IPS DF 6.9 (cell line): ENCODE measurements around the gene SPRR2G.
"Not testable (repeated sequence)": the region's sequence is repeated elsewhere in the genome, so short reads cannot be mapped to it uniquely, and the experiment has no call there.

Experiments used
- DNase-seq: peaks from one replicate; pipeline ENCODE4 v3.0.0-alpha.2; 2013; ENCODE audit warnings: low read depth, low spot score
- H3K27ac ChIP-seq: one replicate; pipeline ENCODE4 v1.5.1; 2013; ENCODE audit warnings: low read length, control low read depth
- H3K27me3 ChIP-seq: 2 replicates; pipeline ENCODE4 v1.6.1; 2013; ENCODE audit warnings: mild to moderate bottlenecking, low read length; ENCODE audit not compliant: control insufficient read depth, insufficient read depth
- H3K36me3 ChIP-seq: 2 replicates; pipeline ENCODE4 v1.6.1; 2013; ENCODE audit warnings: low read length; ENCODE audit not compliant: control insufficient read depth, insufficient read depth
- H3K4me1 ChIP-seq: 2 replicates; pipeline ENCODE4 v1.6.1; 2013; ENCODE audit warnings: low read length; ENCODE audit not compliant: control insufficient read depth, insufficient read depth
- H3K4me3 ChIP-seq: 2 replicates; pipeline ENCODE4 v1.5.1; 2013; ENCODE audit warnings: mild to moderate bottlenecking, low read length
- H3K9me3 ChIP-seq: 2 replicates; pipeline ENCODE4 v1.6.1; 2013; ENCODE audit warnings: low read length, inconsistent platforms; ENCODE audit not compliant: control insufficient read depth, insufficient read depth
- WGBS: extraction: QIAGEN DNeasy Blood & Tissue Kit; methylation state at CpG from one replicate; pipeline ENCODE4 v1.1.7; 2013; ENCODE audit warnings: mixed read lengths, missing lambda C conversion rate; ENCODE audit not compliant: insufficient read length, insufficient coverage; 5-methylcytosine and 5-hydroxymethylcytosine counted together

Gene SPRR2G

GRCh38 chr1:153152481-153152880, 1.8 kb upstream of the SPRR2G start:
- H3K27me3 ChIP-seq, result no peaks in the 10 kb centered on the region
- no peak for DNase-seq
- H3K4me1 ChIP-seq, result no peaks in the 10 kb centered on the region
- no peaks in the 10 kb centered on the region for H3K36me3 ChIP-seq
- WGBS, result no CpG with 5 or more reads among the region's 3 CpGs
- H3K9me3 ChIP-seq, result no peaks in the 10 kb centered on the region
- H3K4me3 ChIP-seq, result no peak overlapping the region
- no peak overlapping the region for H3K27ac ChIP-seq

DNA sequence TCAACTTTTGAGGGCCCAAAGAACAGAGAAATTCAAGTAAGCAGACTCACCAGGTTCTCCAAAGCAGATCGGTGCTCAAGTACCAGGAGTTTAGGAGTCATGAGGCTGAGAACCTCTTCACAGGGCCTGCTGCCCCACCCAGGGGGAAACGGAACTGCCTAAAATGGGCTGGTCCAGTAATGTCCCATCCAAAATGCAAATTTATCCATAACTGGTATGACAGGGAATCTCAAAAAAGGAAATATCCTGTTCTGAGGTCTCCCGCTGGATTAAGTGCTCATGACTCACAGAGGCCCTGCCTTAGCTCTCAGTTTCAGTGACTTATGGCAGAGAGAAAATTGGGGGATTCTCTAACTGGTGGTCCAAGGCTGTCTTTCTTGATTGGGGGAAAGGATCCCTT, 9.3 kb downstream of the SPRR2G start:
- WGBS, result no CpG with 5 or more reads among the region's 3 CpGs
- Histone ChIP-seq H3K27ac (no peak overlapping the region), H3K36me3 (no peaks in the 10 kb centered on the region), H3K4me3 (no peak overlapping the region), H3K4me1 (no peaks in the 10 kb centered on the region), H3K27me3 (no peaks in the 10 kb centered on the region), H3K9me3 (no peaks in the 10 kb centered on the region)
- DNase-seq, result no peak

DNA sequence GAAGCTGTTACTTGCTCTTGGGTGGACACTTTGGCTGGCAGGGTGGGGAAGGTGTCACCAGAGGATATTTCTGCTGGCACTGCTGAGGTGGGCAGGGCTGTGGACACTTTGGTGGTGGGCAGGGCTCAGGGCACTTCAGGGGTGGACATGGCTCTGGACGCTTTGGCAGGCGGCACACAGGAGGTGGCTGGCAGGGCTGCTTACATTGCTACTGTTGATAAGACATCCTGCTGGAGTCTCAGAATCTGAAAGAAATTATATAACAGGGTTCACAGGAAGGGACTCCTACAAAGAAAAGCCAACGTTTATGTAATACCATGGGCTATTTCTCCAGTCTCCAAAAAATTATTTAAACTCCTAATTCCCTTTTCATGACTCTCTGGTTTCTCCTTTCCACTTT, 10.2 kb downstream of the SPRR2G start:
- Histone ChIP-seq H3K27ac (no peak overlapping the region), H3K9me3 (no peaks in the 10 kb centered on the region), H3K4me1 (no peaks in the 10 kb centered on the region), H3K36me3 (no peaks in the 10 kb centered on the region), H3K27me3 (no peaks in the 10 kb centered on the region), H3K4me3 (no peak overlapping the region)
- no peak for DNase-seq
- WGBS, result no CpG with 5 or more reads among the region's 3 CpGs

DNA sequence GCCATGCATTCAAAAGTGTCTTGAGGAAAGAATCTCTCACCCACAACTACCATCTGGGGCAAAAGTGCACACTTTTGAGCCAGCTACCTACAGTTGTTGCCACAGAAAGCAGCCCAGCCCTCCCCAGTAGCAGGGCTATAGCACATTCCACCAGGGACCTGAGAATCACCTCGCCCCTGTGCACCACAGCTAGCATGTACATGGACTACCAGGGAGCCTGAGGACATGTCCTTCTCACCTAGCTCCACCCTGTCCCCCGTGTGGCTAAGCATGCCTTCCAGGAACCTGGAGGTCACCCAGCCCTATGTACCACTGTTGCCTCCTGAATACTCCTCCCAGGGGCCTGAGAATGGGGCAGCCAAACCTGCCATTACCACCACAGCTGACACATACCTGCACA, 16.9 kb downstream of the SPRR2G start:
- H3K4me1 ChIP-seq, result peaks cover 3% of the 10 kb centered on the region; the same call in 1 of the 2 replicates
- no peak overlapping the region for H3K27ac ChIP-seq
- WGBS, result no CpG with 5 or more reads among the region's 2 CpGs
- H3K27me3 ChIP-seq, result no peaks in the 10 kb centered on the region
- DNase-seq, result no peak
- H3K36me3 ChIP-seq, result no peaks in the 10 kb centered on the region
- peaks cover 2% of the 10 kb centered on the region; the same call in 1 of the 2 replicates for H3K9me3 ChIP-seq
- H3K4me3 ChIP-seq, result no peak overlapping the region

DNA sequence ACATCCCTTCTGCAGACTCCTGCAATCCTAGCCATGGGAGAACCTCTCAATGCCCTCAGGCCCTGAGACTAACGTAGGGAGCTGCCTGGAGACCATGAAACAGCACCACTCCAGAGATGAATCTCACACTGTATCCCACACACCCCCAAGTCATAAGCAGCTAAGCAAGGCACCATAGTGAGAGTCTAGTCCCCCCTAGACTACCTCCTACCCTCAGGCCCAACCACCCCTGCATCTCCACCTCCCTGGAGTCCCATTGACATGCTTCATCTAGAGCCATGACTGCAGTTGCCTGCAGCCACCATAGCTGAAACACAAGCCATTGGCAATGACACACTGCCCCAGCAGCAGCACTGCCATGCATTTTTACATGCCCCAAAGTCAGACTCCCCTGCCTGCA, 17.4 kb downstream of the SPRR2G start:
- H3K36me3 ChIP-seq, result no peaks in the 10 kb centered on the region
- no peak for DNase-seq
- no CpG with 5 or more reads among the region's 1 CpG for WGBS
- H3K4me1 ChIP-seq, result peaks cover 3% of the 10 kb centered on the region; the same call in 1 of the 2 replicates
- no peak overlapping the region for H3K4me3 ChIP-seq
- H3K9me3 ChIP-seq, result peaks cover 2% of the 10 kb centered on the region; the same call in 1 of the 2 replicates
- no peak overlapping the region for H3K27ac ChIP-seq
- no peaks in the 10 kb centered on the region for H3K27me3 ChIP-seq

DNA sequence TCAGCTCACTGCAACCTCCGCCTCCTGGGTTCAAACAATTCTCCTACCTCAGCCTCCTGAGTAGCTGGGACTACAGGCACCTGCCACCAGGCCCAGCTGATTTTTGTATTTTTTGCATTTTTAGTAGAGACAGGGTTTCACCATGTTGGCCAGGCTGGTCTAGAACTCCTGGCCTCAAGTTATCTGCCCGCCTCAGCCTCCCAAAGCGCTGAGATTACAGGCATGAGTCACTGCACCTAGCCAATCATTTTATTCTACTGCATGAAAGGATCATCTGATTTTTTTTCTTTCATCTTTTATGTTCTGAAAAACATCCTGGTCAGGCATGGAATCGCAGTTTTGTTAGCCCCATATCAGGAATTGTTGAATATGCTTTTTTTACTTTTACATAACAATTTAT, 22.0 kb downstream of the SPRR2G start:
- H3K4me3 ChIP-seq, H3K36me3 ChIP-seq, H3K27me3 ChIP-seq, DNase-seq, H3K4me1 ChIP-seq, H3K27ac ChIP-seq, H3K9me3 ChIP-seq: not testable (repeated sequence)
- no CpG with 5 or more reads among the region's 4 CpGs for WGBS

DNA sequence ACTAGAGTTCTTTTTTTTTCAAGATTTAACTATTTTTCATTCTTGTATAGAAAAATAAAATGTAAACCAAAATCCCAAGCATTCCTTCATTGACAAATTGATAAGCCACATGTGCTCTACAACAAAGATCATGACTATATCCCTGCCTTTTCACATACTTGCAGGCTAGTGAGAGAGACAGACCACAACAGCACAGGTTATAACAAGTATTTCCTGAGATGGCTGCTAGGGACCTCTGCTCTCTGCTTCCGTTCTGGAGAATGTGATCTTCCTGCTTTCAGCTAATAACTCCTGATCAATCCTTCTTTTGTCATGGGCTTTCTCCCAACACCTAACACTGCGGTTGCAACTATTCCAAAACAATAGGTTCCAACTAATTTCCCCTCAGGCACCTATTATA, 23.4 kb downstream of the SPRR2G start:
- Histone ChIP-seq H3K9me3 (peaks cover 2% of the 10 kb centered on the region; the same call in 1 of the 2 replicates), H3K36me3 (no peaks in the 10 kb centered on the region), H3K27ac (no peak overlapping the region), H3K4me1 (peaks cover 3% of the 10 kb centered on the region; the same call in 1 of the 2 replicates), H3K4me3 (no peak overlapping the region), H3K27me3 (no peaks in the 10 kb centered on the region)
- no peak for DNase-seq
- no CpG with 5 or more reads among the region's 2 CpGs for WGBS

- Histone ChIP-seq H3K4me1 (no peaks in the 10 kb centered on the region), H3K4me3 (no peak overlapping the region), H3K27ac (no peak overlapping the region), H3K36me3 (no peaks in the 10 kb centered on the region), H3K27me3 (no peaks in the 10 kb centered on the region), H3K9me3 (no peaks in the 10 kb centered on the region)
- WGBS, result no CpG with 5 or more reads among the region's 1 CpG
- no peak for DNase-seq
Observed at GRCh38 chr1:153125536-153125935, 25.2 kb downstream of the SPRR2G start.

- not testable (repeated sequence) for H3K9me3 ChIP-seq, H3K4me1 ChIP-seq, DNase-seq, H3K27ac ChIP-seq, H3K36me3 ChIP-seq, H3K27me3 ChIP-seq, H3K4me3 ChIP-seq
- WGBS, result no CpG with 5 or more reads among the region's 8 CpGs
Observed at GRCh38 chr1:153123793-153124192, 26.9 kb downstream of the SPRR2G start.

GRCh38 chr1:153122831-153123421, 27.8 kb downstream of the SPRR2G start:
- peak; percentile 91 for DNase-seq
- Histone ChIP-seq H3K9me3 (no peaks in the 10 kb centered on the region), H3K27me3 (no peaks in the 10 kb centered on the region), H3K4me1 (no peaks in the 10 kb centered on the region), H3K36me3 (no peaks in the 10 kb centered on the region), H3K27ac (peak overlapping the region; percentile 97), H3K4me3 (no peak overlapping the region)
- WGBS, result no CpG with 5 or more reads among the region's 3 CpGs

GRCh38 chr1:153120945-153121344, 29.7 kb downstream of the SPRR2G start:
- no peak overlapping the region for H3K27ac ChIP-seq
- no peaks in the 10 kb centered on the region for H3K4me1 ChIP-seq
- H3K9me3 ChIP-seq, result no peaks in the 10 kb centered on the region
- no peak for DNase-seq
- H3K27me3 ChIP-seq, result no peaks in the 10 kb centered on the region
- H3K4me3 ChIP-seq, result no peak overlapping the region
- no peaks in the 10 kb centered on the region for H3K36me3 ChIP-seq
